HG03039 (cell line): ENCODE measurements around the gene SMYD3.

Source experiments
- ATAC-seq: cut with Tn5 transposase; IDR thresholded peaks from one replicate; pipeline ENCODE4 v1.9.1; 2021; ENCODE audit warnings: mild to moderate bottlenecking, moderate library complexity; ENCODE audit not compliant: unreplicated experiment

The SMYD3 gene

GRCh38 chr1:246219508-246220030 is 287.5 kb downstream of the SMYD3 start:
- no peak for ATAC-seq

GRCh38 chr1:246218686-246219085 is 288.4 kb downstream of the SMYD3 start:
- no peak for ATAC-seq

GRCh38 chr1:246216906-246217305 is 290.2 kb downstream of the SMYD3 start:
- ATAC-seq, result no peak

GRCh38 chr1:246215510-246215903 is 291.6 kb downstream of the SMYD3 start:
- no peak for ATAC-seq

- ATAC-seq, result peak; percentile 94
Observed at GRCh38 chr1:246214708-246215509, 292.2 kb downstream of the SMYD3 start.

- no peak for ATAC-seq
Observed at GRCh38 chr1:246213947-246214346, 293.1 kb downstream of the SMYD3 start.

GRCh38 chr1:246213502-246213901 is 293.6 kb downstream of the SMYD3 start:
- ATAC-seq, result no peak

- ATAC-seq, result no peak
Observed at GRCh38 chr1:246213036-246213435, 294.0 kb downstream of the SMYD3 start.

- ATAC-seq, result no peak
Observed at GRCh38 chr1:246212013-246212412, 295.1 kb downstream of the SMYD3 start.

GRCh38 chr1:246210756-246211155 is 296.3 kb downstream of the SMYD3 start:
- ATAC-seq, result no peak

GRCh38 chr1:246208105-246208504 is 299.0 kb downstream of the SMYD3 start:
- no peak for ATAC-seq

- ATAC-seq, result no peak
Observed at GRCh38 chr1:246203180-246203579, 303.9 kb downstream of the SMYD3 start.

GRCh38 chr1:246200738-246201137 is 306.3 kb downstream of the SMYD3 start:
- ATAC-seq, result no peak

- no peak for ATAC-seq
Observed at GRCh38 chr1:246200225-246200624, 306.9 kb downstream of the SMYD3 start.

- ATAC-seq, result no peak
Observed at GRCh38 chr1:246199086-246199645, 307.9 kb downstream of the SMYD3 start.

- no peak for ATAC-seq
Observed at GRCh38 chr1:246198115-246198816, 308.8 kb downstream of the SMYD3 start.

GRCh38 chr1:246197076-246197475 is 310.0 kb downstream of the SMYD3 start:
- no peak for ATAC-seq

GRCh38 chr1:246195296-246195695 is 311.8 kb downstream of the SMYD3 start:
- no peak for ATAC-seq

GRCh38 chr1:246193537-246193936 is 313.5 kb downstream of the SMYD3 start:
- no peak for ATAC-seq

- ATAC-seq, result no peak
Observed at GRCh38 chr1:246189126-246189525, 318.0 kb downstream of the SMYD3 start.

GRCh38 chr1:246187834-246188372 is 319.2 kb downstream of the SMYD3 start:
- no peak for ATAC-seq
